Measurements from ENCODE around the gene GRIP1.

GRIP1 gene

DNA sequence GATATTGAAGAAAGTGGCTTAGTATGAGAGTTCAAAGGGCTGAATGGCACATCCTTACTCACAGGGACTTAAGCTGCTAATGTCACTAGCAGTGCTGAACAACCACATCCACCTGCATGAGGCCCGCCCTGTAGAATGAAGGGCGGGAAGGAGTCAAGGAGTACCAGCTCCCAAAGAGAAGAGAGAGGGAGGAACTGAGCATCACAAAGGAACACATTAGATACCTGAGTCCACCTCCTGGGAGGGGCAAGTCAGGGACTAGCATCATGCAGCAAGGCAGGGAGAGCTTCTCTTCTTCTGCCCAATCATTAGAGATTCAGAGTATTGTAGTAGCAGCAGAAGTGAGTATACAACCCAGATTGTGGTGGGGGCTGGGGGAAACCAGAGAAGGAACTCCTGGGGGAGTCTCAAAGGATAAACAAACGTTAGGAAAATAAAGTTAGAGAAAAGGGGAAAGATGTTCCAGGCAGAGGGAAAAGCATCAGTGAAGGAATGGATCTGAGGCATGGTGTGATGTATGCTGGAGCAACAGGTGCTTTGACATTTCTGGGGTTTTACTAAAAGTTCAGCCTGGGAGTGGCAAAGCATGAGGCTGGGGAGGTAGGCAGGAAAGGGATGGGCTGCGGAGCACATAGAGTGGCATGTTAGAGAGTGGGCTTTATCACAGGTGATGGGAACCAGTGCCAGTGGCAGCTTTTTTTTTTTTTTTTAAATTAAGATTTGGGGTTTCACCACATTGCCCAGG, 21.0 kb upstream of the GRIP1 start:
- no peak for DNase-seq (ENCODE audit: low read depth, low spot score)
- Histone ChIP-seq H3K36me3 (ENCODE audit: insufficient read depth, insufficient read length, low read length) (no peaks in the 10 kb centered on the region), H3K9ac (ENCODE audit: insufficient read length, low read depth) (no peak overlapping the region), H3K4me3 (ENCODE audit: insufficient read length, low read depth) (no peak overlapping the region), H3K27me3 (ENCODE audit: insufficient read depth, insufficient read length) (no peaks in the 10 kb centered on the region), H3K4me1 (ENCODE audit: insufficient read depth, insufficient read length) (no peaks in the 10 kb centered on the region), H3K9me3 (ENCODE audit: insufficient read depth, low read length) (no peaks in the 10 kb centered on the region)
- no peak for TF ChIP-seq SUZ12 (IDR thresholded peaks at IDR 0.05; ENCODE audit: extremely low read depth, insufficient read depth, insufficient read length)
- TF ChIP-seq ZNF274 (IDR thresholded peaks at IDR 0.05; ENCODE audit: low read depth, low read length) = no peak
- TF ChIP-seq YY1 (IDR thresholded peaks at IDR 0.05; ENCODE audit: insufficient read depth, insufficient read length) = no peak

DNA sequence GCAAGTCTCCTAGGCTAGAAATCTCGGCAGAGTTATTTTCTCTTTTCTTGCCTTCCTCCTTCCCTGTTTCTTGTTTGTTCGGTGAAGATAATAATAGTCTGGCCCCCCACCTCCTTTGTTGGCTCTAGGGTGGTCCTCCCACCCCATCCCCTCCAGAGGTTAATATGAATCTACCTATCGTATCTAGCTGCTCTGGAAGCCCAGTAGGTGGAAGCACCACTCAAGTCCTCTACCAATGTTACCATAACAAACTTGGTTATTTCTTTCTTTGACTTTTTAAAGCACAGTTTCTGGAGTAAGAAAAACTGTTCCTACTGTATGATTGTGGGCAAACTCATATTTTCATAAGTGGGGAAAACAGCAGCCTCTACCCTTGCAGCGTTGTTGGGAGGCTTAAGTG, 19.7 kb upstream of the GRIP1 start:
- H3K36me3 ChIP-seq (ENCODE audit: insufficient read depth, insufficient read length, low read length) = no peaks in the 10 kb centered on the region
- H3K4me1 ChIP-seq (ENCODE audit: insufficient read depth, insufficient read length) = no peaks in the 10 kb centered on the region
- H3K4me3 ChIP-seq (ENCODE audit: insufficient read length, low read depth) = no peak overlapping the region
- H3K9ac ChIP-seq (ENCODE audit: insufficient read length, low read depth) = no peak overlapping the region
- DNase-seq (ENCODE audit: low read depth, low spot score) = no peak
- TF ChIP-seq SUZ12 (IDR thresholded peaks at IDR 0.05; ENCODE audit: extremely low read depth, insufficient read depth, insufficient read length) = no peak
- no peak for TF ChIP-seq YY1 (IDR thresholded peaks at IDR 0.05; ENCODE audit: insufficient read depth, insufficient read length)
- TF ChIP-seq ZNF274 (IDR thresholded peaks at IDR 0.05; ENCODE audit: low read depth, low read length) = no peak
- H3K9me3 ChIP-seq (ENCODE audit: insufficient read depth, low read length) = no peaks in the 10 kb centered on the region
- H3K27me3 ChIP-seq (ENCODE audit: insufficient read depth, insufficient read length) = no peaks in the 10 kb centered on the region

DNA sequence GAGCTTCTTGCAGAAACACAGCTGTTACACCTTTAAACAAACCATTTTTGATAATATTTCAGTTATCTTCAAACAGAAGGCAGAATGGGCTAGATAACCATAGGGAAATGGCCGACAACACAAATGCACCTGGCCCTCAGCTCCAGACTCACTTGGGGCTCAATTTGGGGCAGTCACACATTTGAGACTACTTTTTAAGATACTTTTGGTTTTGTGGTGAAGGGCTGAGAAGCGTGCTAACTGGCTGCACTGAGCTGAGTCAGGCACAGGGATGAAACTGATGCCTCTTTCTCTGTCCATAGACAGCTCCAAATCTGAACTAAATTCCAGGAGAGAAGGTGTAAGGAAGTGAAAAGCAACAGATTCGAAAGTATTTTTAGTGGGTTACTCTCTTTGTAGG, 18.5 kb upstream of the GRIP1 start:
- no peak for DNase-seq (ENCODE audit: low read depth, low spot score)
- no peaks in the 10 kb centered on the region for H3K36me3 ChIP-seq (ENCODE audit: insufficient read depth, insufficient read length, low read length)
- H3K27me3 ChIP-seq (ENCODE audit: insufficient read depth, insufficient read length) = no peaks in the 10 kb centered on the region
- H3K4me1 ChIP-seq (ENCODE audit: insufficient read depth, insufficient read length) = no peaks in the 10 kb centered on the region
- H3K9ac ChIP-seq (ENCODE audit: insufficient read length, low read depth) = no peak overlapping the region
- no peak for TF ChIP-seq ZNF274 (IDR thresholded peaks at IDR 0.05; ENCODE audit: low read depth, low read length)
- no peak for TF ChIP-seq YY1 (IDR thresholded peaks at IDR 0.05; ENCODE audit: insufficient read depth, insufficient read length)
- TF ChIP-seq SUZ12 (IDR thresholded peaks at IDR 0.05; ENCODE audit: extremely low read depth, insufficient read depth, insufficient read length) = no peak
- H3K9me3 ChIP-seq (ENCODE audit: insufficient read depth, low read length) = no peaks in the 10 kb centered on the region
- H3K4me3 ChIP-seq (ENCODE audit: insufficient read length, low read depth) = no peak overlapping the region

- TF ChIP-seq YY1 (IDR thresholded peaks at IDR 0.05; ENCODE audit: insufficient read depth, insufficient read length) (no peak), SUZ12 (IDR thresholded peaks at IDR 0.05; ENCODE audit: extremely low read depth, insufficient read depth, insufficient read length) (no peak), ZNF274 (IDR thresholded peaks at IDR 0.05; ENCODE audit: low read depth, low read length) (no peak)
- Histone ChIP-seq H3K4me1 (ENCODE audit: insufficient read depth, insufficient read length) (no peaks in the 10 kb centered on the region), H3K9me3 (ENCODE audit: insufficient read depth, low read length) (no peaks in the 10 kb centered on the region), H3K4me3 (ENCODE audit: insufficient read length, low read depth) (no peak overlapping the region), H3K36me3 (ENCODE audit: insufficient read depth, insufficient read length, low read length) (no peaks in the 10 kb centered on the region), H3K27me3 (ENCODE audit: insufficient read depth, insufficient read length) (no peaks in the 10 kb centered on the region), H3K9ac (ENCODE audit: insufficient read length, low read depth) (no peak overlapping the region)
- no peak for DNase-seq (ENCODE audit: low read depth, low spot score)
Measured at GRCh38 chr12:66694666-66695613, 16.1 kb upstream of the GRIP1 start.

DNA sequence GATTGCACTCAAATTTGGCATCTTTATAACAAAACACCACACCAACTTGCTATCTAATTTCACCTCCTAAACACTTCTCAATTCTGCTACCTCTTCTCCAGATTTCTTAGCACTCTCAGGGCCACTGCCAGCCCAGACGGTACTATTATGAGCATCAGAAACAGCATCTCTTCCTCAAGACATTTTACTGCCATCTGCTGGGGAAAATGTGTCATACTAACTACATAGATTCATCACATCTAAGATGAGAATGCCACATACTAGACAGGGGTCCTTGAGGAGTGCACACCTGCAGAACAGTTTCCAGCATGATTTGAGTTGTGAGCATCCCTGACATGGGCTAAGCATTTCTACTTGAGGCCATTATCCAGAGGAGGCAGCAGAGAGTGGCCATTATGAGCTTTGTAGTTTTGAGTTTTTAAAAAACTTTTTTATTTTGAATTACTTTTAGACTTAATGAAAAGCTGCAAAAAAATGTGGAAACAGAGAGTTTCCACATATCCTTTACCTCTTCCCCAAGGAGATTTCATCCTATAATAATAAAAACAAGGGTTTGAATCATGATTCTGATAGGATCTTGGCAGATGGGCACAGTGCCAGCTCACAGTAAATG, 15.1 kb upstream of the GRIP1 start:
- H3K4me3 ChIP-seq (ENCODE audit: insufficient read length, low read depth) = no peak overlapping the region
- no peak overlapping the region for H3K9ac ChIP-seq (ENCODE audit: insufficient read length, low read depth)
- TF ChIP-seq SUZ12 (IDR thresholded peaks at IDR 0.05; ENCODE audit: extremely low read depth, insufficient read depth, insufficient read length) (no peak), YY1 (IDR thresholded peaks at IDR 0.05; ENCODE audit: insufficient read depth, insufficient read length) (no peak), ZNF274 (IDR thresholded peaks at IDR 0.05; ENCODE audit: low read depth, low read length) (no peak)
- H3K36me3 ChIP-seq (ENCODE audit: insufficient read depth, insufficient read length, low read length) = no peaks in the 10 kb centered on the region
- no peaks in the 10 kb centered on the region for H3K27me3 ChIP-seq (ENCODE audit: insufficient read depth, insufficient read length)
- peak; percentile 51 for DNase-seq (ENCODE audit: low read depth, low spot score)
- no peaks in the 10 kb centered on the region for H3K4me1 ChIP-seq (ENCODE audit: insufficient read depth, insufficient read length)
- no peaks in the 10 kb centered on the region for H3K9me3 ChIP-seq (ENCODE audit: insufficient read depth, low read length)

DNA sequence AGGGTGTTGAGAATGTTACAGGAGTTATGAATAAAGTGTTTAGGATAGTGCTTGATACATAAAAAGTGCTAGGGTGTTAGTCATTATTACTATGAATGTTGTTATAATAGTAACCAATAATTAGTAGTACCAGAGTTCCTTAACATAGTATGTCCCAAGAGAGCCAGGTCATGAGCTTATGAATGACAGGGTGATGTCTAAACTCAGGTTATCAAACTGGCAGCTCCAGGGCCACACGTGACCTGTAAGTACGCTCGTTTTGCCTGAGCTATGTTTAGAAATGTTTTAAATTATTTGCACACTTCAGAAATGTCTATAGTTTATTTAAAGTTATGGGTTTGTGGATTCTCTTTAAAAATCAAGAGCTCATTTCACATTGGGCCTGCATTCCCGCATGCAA, 14.1 kb upstream of the GRIP1 start:
- DNase-seq (ENCODE audit: low read depth, low spot score) = no peak
- TF ChIP-seq SUZ12 (IDR thresholded peaks at IDR 0.05; ENCODE audit: extremely low read depth, insufficient read depth, insufficient read length) = no peak
- TF ChIP-seq ZNF274 (IDR thresholded peaks at IDR 0.05; ENCODE audit: low read depth, low read length) = no peak
- no peak for TF ChIP-seq YY1 (IDR thresholded peaks at IDR 0.05; ENCODE audit: insufficient read depth, insufficient read length)
- Histone ChIP-seq H3K4me3 (ENCODE audit: insufficient read length, low read depth) (no peak overlapping the region), H3K27me3 (ENCODE audit: insufficient read depth, insufficient read length) (no peaks in the 10 kb centered on the region), H3K9me3 (ENCODE audit: insufficient read depth, low read length) (no peaks in the 10 kb centered on the region), H3K36me3 (ENCODE audit: insufficient read depth, insufficient read length, low read length) (no peaks in the 10 kb centered on the region), H3K9ac (ENCODE audit: insufficient read length, low read depth) (no peak overlapping the region), H3K4me1 (ENCODE audit: insufficient read depth, insufficient read length) (no peaks in the 10 kb centered on the region)

DNA sequence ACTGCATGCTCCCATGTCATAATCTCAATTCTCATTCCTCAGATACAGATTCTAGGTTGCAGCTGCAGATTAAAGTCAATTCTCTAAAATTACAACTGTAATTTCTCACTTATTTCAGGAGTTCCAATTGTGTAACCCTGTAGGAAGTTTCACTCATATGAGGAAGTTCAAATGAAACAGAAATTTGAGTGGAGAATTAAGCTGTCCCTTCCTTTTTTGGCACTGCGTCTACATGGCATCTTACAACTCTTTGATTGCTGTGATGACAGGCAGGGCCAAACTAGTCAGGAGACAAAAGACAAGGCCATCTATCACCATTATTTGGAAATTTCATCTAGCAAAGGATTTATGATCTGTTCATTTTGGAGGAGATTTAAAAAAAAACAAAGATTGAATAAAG, 13.3 kb upstream of the GRIP1 start:
- Histone ChIP-seq H3K27me3 (ENCODE audit: insufficient read depth, insufficient read length) (no peaks in the 10 kb centered on the region), H3K4me3 (ENCODE audit: insufficient read length, low read depth) (no peak overlapping the region), H3K9me3 (ENCODE audit: insufficient read depth, low read length) (no peaks in the 10 kb centered on the region), H3K36me3 (ENCODE audit: insufficient read depth, insufficient read length, low read length) (no peaks in the 10 kb centered on the region), H3K4me1 (ENCODE audit: insufficient read depth, insufficient read length) (no peaks in the 10 kb centered on the region), H3K9ac (ENCODE audit: insufficient read length, low read depth) (no peak overlapping the region)
- DNase-seq (ENCODE audit: low read depth, low spot score) = no peak
- no peak for TF ChIP-seq YY1 (IDR thresholded peaks at IDR 0.05; ENCODE audit: insufficient read depth, insufficient read length)
- TF ChIP-seq ZNF274 (IDR thresholded peaks at IDR 0.05; ENCODE audit: low read depth, low read length) = no peak
- TF ChIP-seq SUZ12 (IDR thresholded peaks at IDR 0.05; ENCODE audit: extremely low read depth, insufficient read depth, insufficient read length) = no peak

All from NT2/D1 (cell line).